Measurements from ENCODE around the gene BRD4.

Gene BRD4

DNA sequence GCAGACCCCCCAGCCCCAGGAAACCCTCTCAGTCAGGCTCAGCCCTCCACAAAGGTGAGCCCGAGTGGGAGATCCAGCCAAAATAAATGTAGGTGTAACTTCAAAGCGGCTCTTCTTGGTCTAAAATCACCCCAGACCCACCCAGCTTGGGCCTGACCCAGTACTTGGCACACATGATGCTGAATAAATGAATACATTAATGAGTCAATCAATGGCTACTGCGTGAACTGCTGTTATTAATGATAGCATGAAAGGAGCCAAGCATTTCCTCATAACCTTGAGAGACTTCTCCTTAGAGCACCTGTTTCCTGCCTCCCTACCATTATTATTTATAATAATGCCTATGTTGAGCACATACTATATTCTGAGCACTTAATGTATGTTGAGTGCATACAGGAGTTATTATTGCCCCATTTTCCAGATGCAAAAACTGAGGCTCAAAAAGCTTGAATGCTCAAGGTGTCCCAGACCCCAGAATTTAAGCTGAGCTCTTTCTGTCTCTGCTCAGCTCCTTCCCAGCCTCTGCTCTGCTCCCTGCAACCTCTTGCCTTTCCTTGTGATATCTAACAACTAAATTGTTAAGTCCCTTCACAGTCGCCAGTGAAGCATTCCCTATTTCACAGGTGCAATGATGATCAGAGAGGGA lies 135.9 kb downstream of the BRD4 start:
- no peak for DNase-seq (ENCODE audit: low read depth, low spot score)
- H3K4me3 ChIP-seq = no peak overlapping the region
- no peak for TF ChIP-seq FOXP2 (optimal IDR thresholded peaks at IDR 0.05; ENCODE audit: control extremely low read depth, extremely low read length, insufficient read depth)
- H3K9ac ChIP-seq (ENCODE audit: insufficient read length) = no peak overlapping the region
- no peaks in the 10 kb centered on the region for H3K9me3 ChIP-seq (ENCODE audit: low read depth, low read length)
- no peak overlapping the region for H3K27ac ChIP-seq
- peaks cover 43% of the 10 kb centered on the region for H3K36me3 ChIP-seq (ENCODE audit: insufficient read depth, low read length)

DNA sequence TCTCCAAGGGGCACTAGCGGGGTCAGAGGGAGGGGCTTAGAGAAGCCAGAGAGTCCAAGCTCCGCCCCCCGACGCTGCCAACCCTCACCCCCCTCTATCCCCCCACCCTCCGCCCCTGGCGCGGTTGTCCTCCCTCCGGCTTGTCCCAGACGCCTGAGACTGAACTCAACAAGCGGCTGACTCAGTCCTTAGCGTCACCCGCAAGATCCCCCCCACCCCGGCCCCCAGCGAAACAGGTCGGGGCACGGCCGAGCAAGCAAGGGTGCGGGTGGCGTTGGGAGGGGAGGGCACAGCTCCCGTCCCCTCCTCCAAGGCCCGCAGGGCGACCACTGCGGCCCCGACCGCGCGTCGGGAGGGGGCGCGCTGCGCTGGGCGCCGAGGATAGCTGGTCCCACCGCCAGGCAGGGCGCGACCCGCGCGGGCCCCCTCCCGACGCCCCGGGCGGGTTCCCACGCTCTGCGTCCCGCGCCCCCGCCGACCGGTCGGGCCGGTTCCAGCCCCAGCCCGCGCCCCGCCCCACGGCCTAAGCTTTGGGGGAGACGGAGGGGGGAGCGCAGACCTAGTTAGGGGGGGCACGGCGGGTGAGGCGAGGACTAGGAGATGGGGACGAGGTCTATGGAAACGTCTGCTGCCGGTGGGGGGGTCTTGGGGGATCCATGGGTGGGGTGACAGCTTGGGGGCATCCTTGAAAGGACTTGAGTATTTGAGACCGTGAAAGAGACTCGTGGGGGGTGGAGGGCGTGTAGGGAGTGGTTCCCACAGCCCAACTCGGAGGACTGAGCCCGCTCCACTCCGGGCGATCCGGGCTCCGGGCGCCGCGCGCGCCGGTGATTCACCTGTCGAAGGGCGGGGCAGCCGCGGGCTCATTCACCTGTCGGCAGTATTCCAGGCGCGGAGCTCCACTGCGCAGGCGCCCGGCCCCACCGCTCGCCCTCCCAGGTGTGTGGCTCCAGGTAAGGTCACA lies 136.7 kb downstream of the BRD4 start:
- Histone ChIP-seq H3K9me3 (ENCODE audit: low read depth, low read length) (no peaks in the 10 kb centered on the region), H3K4me3 (no peak overlapping the region), H3K9ac (ENCODE audit: insufficient read length) (no peak overlapping the region), H3K36me3 (ENCODE audit: insufficient read depth, low read length) (peaks cover 48% of the 10 kb centered on the region), H3K27ac (no peak overlapping the region)
- TF ChIP-seq POLR2AphosphoS5 (IDR thresholded peaks at IDR 0.05; ENCODE audit: borderline replicate concordance, low read depth, low read length) (no peak), EZH2 (IDR thresholded peaks at IDR 0.05) (no peak), FOXP2 (optimal IDR thresholded peaks at IDR 0.05; ENCODE audit: control extremely low read depth, extremely low read length, insufficient read depth) (no peak)
- DNase-seq (ENCODE audit: low read depth, low spot score) = no peak

- no peak for TF ChIP-seq FOXP2 (optimal IDR thresholded peaks at IDR 0.05; ENCODE audit: control extremely low read depth, extremely low read length, insufficient read depth)
- no peak for TF ChIP-seq EZH2 (IDR thresholded peaks at IDR 0.05)
- no peak for TF ChIP-seq POLR2AphosphoS5 (IDR thresholded peaks at IDR 0.05; ENCODE audit: borderline replicate concordance, low read depth, low read length)
- no peak overlapping the region for H3K4me3 ChIP-seq
- H3K36me3 ChIP-seq (ENCODE audit: insufficient read depth, low read length) = peaks cover 48% of the 10 kb centered on the region
- no peak overlapping the region for H3K27ac ChIP-seq
- DNase-seq (ENCODE audit: low read depth, low spot score) = no peak
- H3K9ac ChIP-seq (ENCODE audit: insufficient read length) = no peak overlapping the region
- no peaks in the 10 kb centered on the region for H3K9me3 ChIP-seq (ENCODE audit: low read depth, low read length)
These were observed 137.4 kb downstream of the BRD4 start for GRCh38 chr19:15194938-15195337.

DNA sequence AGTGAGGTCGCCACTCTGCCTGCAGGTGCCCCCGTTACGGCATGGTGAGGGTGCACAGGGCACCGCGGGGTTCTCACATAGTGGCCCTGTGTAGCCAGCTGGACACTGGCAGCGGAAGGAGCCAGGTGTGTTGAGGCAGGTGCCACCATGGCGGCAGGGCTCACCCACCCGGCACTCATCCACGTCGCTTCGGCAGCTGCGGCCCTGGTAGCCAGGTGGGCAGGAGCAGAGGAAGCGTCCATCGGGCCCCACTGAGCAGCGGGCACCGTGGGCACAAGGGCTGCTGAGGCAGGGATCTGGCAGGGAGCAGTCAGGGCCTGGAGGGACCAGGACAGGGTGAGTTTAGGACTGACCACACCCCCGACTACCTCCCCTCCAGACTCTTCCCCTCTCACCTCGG lies 140.4 kb downstream of the BRD4 start:
- no peak for DNase-seq (ENCODE audit: low read depth, low spot score)
- Histone ChIP-seq H3K4me3 (no peak overlapping the region), H3K9me3 (ENCODE audit: low read depth, low read length) (no peaks in the 10 kb centered on the region), H3K36me3 (ENCODE audit: insufficient read depth, low read length) (peaks cover 59% of the 10 kb centered on the region), H3K27ac (no peak overlapping the region), H3K9ac (ENCODE audit: insufficient read length) (no peak overlapping the region)
- TF ChIP-seq FOXP2 (optimal IDR thresholded peaks at IDR 0.05; ENCODE audit: control extremely low read depth, extremely low read length, insufficient read depth) = no peak
- TF ChIP-seq POLR2AphosphoS5 (IDR thresholded peaks at IDR 0.05; ENCODE audit: borderline replicate concordance, low read depth, low read length) = no peak
- no peak for TF ChIP-seq EZH2 (IDR thresholded peaks at IDR 0.05)

DNA sequence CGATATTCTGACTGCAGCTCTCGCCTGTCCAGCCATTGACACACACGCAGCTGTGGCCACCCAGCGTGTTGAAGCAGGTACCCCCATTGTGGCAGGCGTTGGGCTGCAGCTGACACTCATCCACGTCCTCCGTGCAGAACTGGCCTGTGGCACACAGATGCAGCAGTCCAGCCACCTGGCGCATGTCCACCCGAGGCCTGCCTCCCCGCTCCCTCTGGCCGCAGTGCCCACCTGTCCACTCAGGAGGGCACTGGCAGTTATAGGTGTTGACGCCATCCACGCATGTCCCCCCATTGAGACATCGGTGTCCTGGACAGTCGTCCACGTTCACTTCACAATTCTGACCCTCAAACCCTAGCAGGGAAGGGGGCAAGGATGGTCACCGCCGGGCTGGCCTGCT lies 140.8 kb downstream of the BRD4 start:
- DNase-seq (ENCODE audit: low read depth, low spot score) = no peak
- no peak overlapping the region for H3K27ac ChIP-seq
- no peak overlapping the region for H3K4me3 ChIP-seq
- no peak overlapping the region for H3K9ac ChIP-seq (ENCODE audit: insufficient read length)
- H3K36me3 ChIP-seq (ENCODE audit: insufficient read depth, low read length) = peaks cover 59% of the 10 kb centered on the region
- TF ChIP-seq EZH2 (IDR thresholded peaks at IDR 0.05) (no peak), FOXP2 (optimal IDR thresholded peaks at IDR 0.05; ENCODE audit: control extremely low read depth, extremely low read length, insufficient read depth) (no peak), POLR2AphosphoS5 (IDR thresholded peaks at IDR 0.05; ENCODE audit: borderline replicate concordance, low read depth, low read length) (no peak)
- H3K9me3 ChIP-seq (ENCODE audit: low read depth, low read length) = no peaks in the 10 kb centered on the region

- no peak for TF ChIP-seq POLR2AphosphoS5 (IDR thresholded peaks at IDR 0.05; ENCODE audit: borderline replicate concordance, low read depth, low read length)
- TF ChIP-seq FOXP2 (optimal IDR thresholded peaks at IDR 0.05; ENCODE audit: control extremely low read depth, extremely low read length, insufficient read depth) = no peak
- no peak for TF ChIP-seq EZH2 (IDR thresholded peaks at IDR 0.05)
- Histone ChIP-seq H3K27ac (no peak overlapping the region), H3K36me3 (ENCODE audit: insufficient read depth, low read length) (peaks cover 71% of the 10 kb centered on the region), H3K9ac (ENCODE audit: insufficient read length) (no peak overlapping the region), H3K9me3 (ENCODE audit: low read depth, low read length) (no peaks in the 10 kb centered on the region), H3K4me3 (no peak overlapping the region)
- DNase-seq (ENCODE audit: low read depth, low spot score) = no peak
These were observed 143.5 kb downstream of the BRD4 start for GRCh38 chr19:15188851-15189250.

GRCh38 chr19:15187026-15188007 lies 145.0 kb downstream of the BRD4 start:
- H3K27ac ChIP-seq = no peak overlapping the region
- no peak overlapping the region for H3K4me3 ChIP-seq
- H3K9me3 ChIP-seq (ENCODE audit: low read depth, low read length) = no peaks in the 10 kb centered on the region
- no peak overlapping the region for H3K9ac ChIP-seq (ENCODE audit: insufficient read length)
- peaks cover 64% of the 10 kb centered on the region for H3K36me3 ChIP-seq (ENCODE audit: insufficient read depth, low read length)
- no peak for DNase-seq (ENCODE audit: low read depth, low spot score)
- no peak for TF ChIP-seq EZH2 (IDR thresholded peaks at IDR 0.05)
- TF ChIP-seq POLR2AphosphoS5 (IDR thresholded peaks at IDR 0.05; ENCODE audit: borderline replicate concordance, low read depth, low read length) = no peak
- TF ChIP-seq FOXP2 (optimal IDR thresholded peaks at IDR 0.05; ENCODE audit: control extremely low read depth, extremely low read length, insufficient read depth) = no peak
